Activated naive CD4-positive, alpha-beta T cell treated with anti-CD3 and anti-CD28 coated beads for 36 hours (primary cell): Measurements from ENCODE around the gene FZD7. TPM values are rescaled to one million over a fixed set of nuclear protein-coding genes. Genes with fewer than 3 reads are reported as not detected.

Experiments used
- CTCF ChIA-PET: fragments of 350-600 bp; sonication (Branson Sonifier 250); formaldehyde crosslinking; loops from one replicate; lab custom pipeline; 2021; ENCODE audit warnings: antibody characterized with exemption; lab: Charles Lee
- DNase-seq: peaks from one replicate; pipeline ENCODE4 v3.0.0-alpha.2; 2020
- H3K27ac Mint-ChIP-seq: one replicate; pipeline ENCODE4 v1.8.0; 2021; ENCODE audit warnings: mild to moderate bottlenecking, mixed read lengths
- H3K27me3 Mint-ChIP-seq: one replicate; pipeline ENCODE4 v1.8.0; 2021; ENCODE audit warnings: low read depth, mixed read lengths
- H3K36me3 Mint-ChIP-seq: one replicate; pipeline ENCODE4 v1.8.0; 2021; ENCODE audit warnings: low read depth, mixed read lengths
- H3K4me1 Mint-ChIP-seq: one replicate; pipeline ENCODE4 v1.8.0; 2021; ENCODE audit warnings: low read depth, mixed read lengths
- H3K4me3 Mint-ChIP-seq: one replicate; pipeline ENCODE4 v1.8.0; 2021; ENCODE audit warnings: mild to moderate bottlenecking, moderate library complexity, mixed read lengths
- H3K9me3 Mint-ChIP-seq: one replicate; pipeline ENCODE4 v1.8.0; 2021; ENCODE audit warnings: mixed read lengths
- intact Hi-C: fragments of 100-400 bp; cut with micrococcal nuclease; formaldehyde crosslinking; loops from one replicate; pipeline ENCODE4 v1.15.1; 2023
- total RNA-seq, 2 experiments: library from RNA; stranded (reverse); gene quantifications; one replicate each; pipeline ENCODE4 v1.2.3, GENCODE V29; 2021

The FZD7 gene
- total RNA-seq, 2 experiments from 2014 or later: 0.17 to 0.43 TPM

- Mint-ChIP-seq H3K27ac (no peak overlapping the region), H3K9me3 (no peaks in the 10 kb centered on the region), H3K27me3 (peaks cover 1% of the 10 kb centered on the region), H3K36me3 (no peaks in the 10 kb centered on the region), H3K4me1 (no peaks in the 10 kb centered on the region), H3K4me3 (no peak overlapping the region)
- CTCF ChIA-PET: interaction anchor here (1.1 kb wide), 1 partner anchor 51 kb away, joined by 3 read pairs; no protein-coding TSS in a partner anchor
- intact Hi-C loops: no loop called here
- no peak for DNase-seq
These were observed 17.0 kb upstream of the FZD7 start for GRCh38 chr2:202016579-202017227.

- no peak overlapping the region for H3K4me3 Mint-ChIP-seq
- no peaks in the 10 kb centered on the region for H3K4me1 Mint-ChIP-seq
- no peak overlapping the region for H3K27ac Mint-ChIP-seq
- intact Hi-C loops: no loop called here
- no peak for DNase-seq
- H3K9me3 Mint-ChIP-seq: no peaks in the 10 kb centered on the region
- peaks cover 4% of the 10 kb centered on the region for H3K27me3 Mint-ChIP-seq
- no peaks in the 10 kb centered on the region for H3K36me3 Mint-ChIP-seq
- CTCF ChIA-PET: interaction anchor here (0.7 kb wide), 1 partner anchor 66 kb away, joined by 4 read pairs; no protein-coding TSS in a partner anchor
These were observed 15.7 kb upstream of the FZD7 start for GRCh38 chr2:202017940-202018339.

GRCh38 chr2:202018950-202019349 is 14.7 kb upstream of the FZD7 start:
- H3K4me1 Mint-ChIP-seq: no peaks in the 10 kb centered on the region
- H3K27me3 Mint-ChIP-seq: peaks cover 4% of the 10 kb centered on the region
- DNase-seq: no peak
- intact Hi-C loops: no loop called here
- H3K4me3 Mint-ChIP-seq: no peak overlapping the region
- H3K36me3 Mint-ChIP-seq: no peaks in the 10 kb centered on the region
- H3K9me3 Mint-ChIP-seq: no peaks in the 10 kb centered on the region
- no peak overlapping the region for H3K27ac Mint-ChIP-seq
- CTCF ChIA-PET: no interaction called here

- H3K27me3 Mint-ChIP-seq: peaks cover 4% of the 10 kb centered on the region
- intact Hi-C loops: no loop called here
- H3K36me3 Mint-ChIP-seq: no peaks in the 10 kb centered on the region
- no peak overlapping the region for H3K4me3 Mint-ChIP-seq
- no peak overlapping the region for H3K27ac Mint-ChIP-seq
- DNase-seq: no peak
- CTCF ChIA-PET: no interaction called here
- no peaks in the 10 kb centered on the region for H3K4me1 Mint-ChIP-seq
- no peaks in the 10 kb centered on the region for H3K9me3 Mint-ChIP-seq
These were observed 13.8 kb upstream of the FZD7 start for GRCh38 chr2:202019689-202020450.

- CTCF ChIA-PET: no interaction called here
- no peak overlapping the region for H3K27ac Mint-ChIP-seq
- H3K4me1 Mint-ChIP-seq: no peaks in the 10 kb centered on the region
- peaks cover 2% of the 10 kb centered on the region for H3K27me3 Mint-ChIP-seq
- H3K4me3 Mint-ChIP-seq: no peak overlapping the region
- no peaks in the 10 kb centered on the region for H3K9me3 Mint-ChIP-seq
- intact Hi-C loops: no loop called here
- no peaks in the 10 kb centered on the region for H3K36me3 Mint-ChIP-seq
- DNase-seq: no peak
These were observed 10.9 kb upstream of the FZD7 start for GRCh38 chr2:202022755-202023154.

- H3K36me3 Mint-ChIP-seq: no peaks in the 10 kb centered on the region
- no peak overlapping the region for H3K4me3 Mint-ChIP-seq
- no peak for DNase-seq
- H3K27ac Mint-ChIP-seq: no peak overlapping the region
- peaks cover 2% of the 10 kb centered on the region for H3K27me3 Mint-ChIP-seq
- no peaks in the 10 kb centered on the region for H3K9me3 Mint-ChIP-seq
- no peaks in the 10 kb centered on the region for H3K4me1 Mint-ChIP-seq
- intact Hi-C loops: no loop called here
- CTCF ChIA-PET: no interaction called here
These were observed 10.3 kb upstream of the FZD7 start for GRCh38 chr2:202023198-202023903.

- H3K4me1 Mint-ChIP-seq: no peaks in the 10 kb centered on the region
- H3K4me3 Mint-ChIP-seq: no peak overlapping the region
- H3K27ac Mint-ChIP-seq: no peak overlapping the region
- H3K9me3 Mint-ChIP-seq: no peaks in the 10 kb centered on the region
- no peak for DNase-seq
- H3K36me3 Mint-ChIP-seq: no peaks in the 10 kb centered on the region
- peaks cover 2% of the 10 kb centered on the region for H3K27me3 Mint-ChIP-seq
- CTCF ChIA-PET: no interaction called here
- intact Hi-C loops: no loop called here
These were observed 9.8 kb upstream of the FZD7 start for GRCh38 chr2:202023904-202024266.

- Mint-ChIP-seq H3K27me3 (peaks cover 2% of the 10 kb centered on the region), H3K36me3 (no peaks in the 10 kb centered on the region), H3K4me1 (no peaks in the 10 kb centered on the region), H3K27ac (no peak overlapping the region), H3K9me3 (no peaks in the 10 kb centered on the region), H3K4me3 (no peak overlapping the region)
- intact Hi-C loops: no loop called here
- DNase-seq: no peak
- CTCF ChIA-PET: no interaction called here
These were observed 8.8 kb upstream of the FZD7 start for GRCh38 chr2:202024871-202025270.

GRCh38 chr2:202025816-202026215 is 7.8 kb upstream of the FZD7 start:
- Mint-ChIP-seq H3K27ac (no peak overlapping the region), H3K4me1 (no peaks in the 10 kb centered on the region), H3K36me3 (no peaks in the 10 kb centered on the region), H3K27me3 (peaks cover 2% of the 10 kb centered on the region), H3K4me3 (no peak overlapping the region), H3K9me3 (no peaks in the 10 kb centered on the region)
- no peak for DNase-seq
- intact Hi-C loops: no loop called here
- CTCF ChIA-PET: no interaction called here

GRCh38 chr2:202026507-202026906 is 7.1 kb upstream of the FZD7 start:
- H3K36me3 Mint-ChIP-seq: no peaks in the 10 kb centered on the region
- no peak overlapping the region for H3K27ac Mint-ChIP-seq
- peaks cover 3% of the 10 kb centered on the region for H3K27me3 Mint-ChIP-seq
- intact Hi-C loops: no loop called here
- no peaks in the 10 kb centered on the region for H3K9me3 Mint-ChIP-seq
- no peaks in the 10 kb centered on the region for H3K4me1 Mint-ChIP-seq
- CTCF ChIA-PET: no interaction called here
- H3K4me3 Mint-ChIP-seq: no peak overlapping the region
- DNase-seq: no peak

- Mint-ChIP-seq H3K4me1 (peaks cover 12% of the 10 kb centered on the region), H3K4me3 (no peak overlapping the region), H3K27me3 (peaks cover 13% of the 10 kb centered on the region), H3K9me3 (no peaks in the 10 kb centered on the region), H3K27ac (no peak overlapping the region), H3K36me3 (no peaks in the 10 kb centered on the region)
- CTCF ChIA-PET: no interaction called here
- no peak for DNase-seq
- intact Hi-C loops: loop anchor here (5.0 to 10.0 kb wide), 5 partner anchors 237 to 884 kb away; partner anchors contain the start of genes CARF, NOP58, STRADB and TRAK2
These were observed 3.0 kb upstream of the FZD7 start for GRCh38 chr2:202030691-202031090.

- no peak for DNase-seq
- H3K9me3 Mint-ChIP-seq: no peaks in the 10 kb centered on the region
- H3K27ac Mint-ChIP-seq: no peak overlapping the region
- H3K36me3 Mint-ChIP-seq: no peaks in the 10 kb centered on the region
- H3K4me3 Mint-ChIP-seq: no peak overlapping the region
- intact Hi-C loops: loop anchor here (5.0 to 10.0 kb wide), 5 partner anchors 236 to 883 kb away; partner anchors contain the start of genes CARF, NOP58, STRADB and TRAK2
- H3K4me1 Mint-ChIP-seq: peaks cover 12% of the 10 kb centered on the region
- CTCF ChIA-PET: interaction anchor here (0.6 kb wide), 1 partner anchor 129 kb away, joined by 3 read pairs; no protein-coding TSS in a partner anchor
- peaks cover 13% of the 10 kb centered on the region for H3K27me3 Mint-ChIP-seq
These were observed 2.3 kb upstream of the FZD7 start for GRCh38 chr2:202031246-202031951.
